ENCODE measurements around the gene NPAS1.

GRCh38 chr19:46990991-46991676 lies 28.5 kb upstream of the NPAS1 start:
- TF ChIP-seq, protein P1, sequence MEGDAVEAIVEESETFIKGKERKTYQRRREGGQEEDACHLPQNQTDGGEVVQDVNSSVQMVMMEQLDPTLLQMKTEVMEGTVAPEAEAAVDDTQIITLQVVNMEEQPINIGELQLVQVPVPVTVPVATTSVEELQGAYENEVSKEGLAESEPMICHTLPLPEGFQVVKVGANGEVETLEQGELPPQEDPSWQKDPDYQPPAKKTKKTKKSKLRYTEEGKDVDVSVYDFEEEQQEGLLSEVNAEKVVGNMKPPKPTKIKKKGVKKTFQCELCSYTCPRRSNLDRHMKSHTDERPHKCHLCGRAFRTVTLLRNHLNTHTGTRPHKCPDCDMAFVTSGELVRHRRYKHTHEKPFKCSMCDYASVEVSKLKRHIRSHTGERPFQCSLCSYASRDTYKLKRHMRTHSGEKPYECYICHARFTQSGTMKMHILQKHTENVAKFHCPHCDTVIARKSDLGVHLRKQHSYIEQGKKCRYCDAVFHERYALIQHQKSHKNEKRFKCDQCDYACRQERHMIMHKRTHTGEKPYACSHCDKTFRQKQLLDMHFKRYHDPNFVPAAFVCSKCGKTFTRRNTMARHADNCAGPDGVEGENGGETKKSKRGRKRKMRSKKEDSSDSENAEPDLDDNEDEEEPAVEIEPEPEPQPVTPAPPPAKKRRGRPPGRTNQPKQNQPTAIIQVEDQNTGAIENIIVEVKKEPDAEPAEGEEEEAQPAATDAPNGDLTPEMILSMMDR (IDR thresholded peaks at IDR 0.05 in 8 of 11, conservative IDR thresholded peaks at IDR 0.05 in 3 of 11): peak; percentile 47 to 86 (median 77)
- peak in 2 of 3 donors; percentile 79 to 80 for TF ChIP-seq POLR2AphosphoS5 (IDR thresholded peaks at IDR 0.05)
